H9 (cell line): Measurements from ENCODE around the gene CDH8. TPM values are rescaled to one million over a fixed set of nuclear protein-coding genes. Genes with fewer than 3 reads are reported as not detected.

Source experiments
- DNase-seq: peaks from one replicate; pipeline ENCODE4 v3.0.0-alpha.2; 2017
- H2AFZ ChIP-seq: one replicate; pipeline ENCODE4 v1.6.1; 2013; ENCODE audit warnings: mild to moderate bottlenecking, low read length, control low read depth, moderate library complexity
- H2AK5ac ChIP-seq: 2 replicates; pipeline ENCODE4 v1.6.1; 2013; ENCODE audit warnings: low read length, control low read depth, mixed read lengths; ENCODE audit not compliant: insufficient read length
- H2BK120ac ChIP-seq: one replicate; pipeline ENCODE4 v1.6.1; 2013; ENCODE audit warnings: low read depth, mild to moderate bottlenecking, low read length, control low read depth, inconsistent platforms; ENCODE audit not compliant: poor library complexity, severe bottlenecking
- H2BK12ac ChIP-seq: 2 replicates; pipeline ENCODE4 v1.6.1; 2013; ENCODE audit warnings: low read length, control low read depth, mixed read lengths, low read depth; ENCODE audit not compliant: insufficient read length
- H2BK15ac ChIP-seq: 2 replicates; pipeline ENCODE4 v1.6.1; 2013; ENCODE audit warnings: low read depth, low read length, control low read depth
- H2BK20ac ChIP-seq: one replicate; pipeline ENCODE4 v1.6.1; 2013; ENCODE audit warnings: low read depth, mild to moderate bottlenecking, low read length, control low read depth, inconsistent platforms; ENCODE audit not compliant: poor library complexity, severe bottlenecking
- H2BK5ac ChIP-seq: 2 replicates; pipeline ENCODE4 v1.6.1; 2013; ENCODE audit warnings: low read length, control low read depth, mixed read lengths; ENCODE audit not compliant: insufficient read length
- H3K14ac ChIP-seq: 2 replicates; pipeline ENCODE4 v1.6.1; 2013; ENCODE audit warnings: low read length, control low read depth; ENCODE audit not compliant: insufficient read depth
- H3K18ac ChIP-seq: 2 replicates; pipeline ENCODE4 v1.6.1; 2013; ENCODE audit warnings: low read depth, mild to moderate bottlenecking, mixed read lengths, low read length, control low read depth; ENCODE audit not compliant: insufficient read length
- H3K23ac ChIP-seq: 2 replicates; pipeline ENCODE4 v1.6.1; 2013; ENCODE audit warnings: low read length, control low read depth, mixed read lengths, low read depth; ENCODE audit not compliant: insufficient read length
- H3K23me2 ChIP-seq: 2 replicates; pipeline ENCODE4 v1.6.1; 2013; ENCODE audit warnings: low read depth, mild to moderate bottlenecking, mixed read lengths, low read length, control low read depth; ENCODE audit not compliant: insufficient read length, poor library complexity, severe bottlenecking
- H3K27ac ChIP-seq: 2 replicates; pipeline ENCODE4 v1.5.1; 2013; ENCODE audit warnings: low read length, control low read depth, mixed read lengths, low read depth; ENCODE audit not compliant: insufficient read length
- H3K27me3 ChIP-seq: 2 replicates; pipeline ENCODE4 v1.6.1; 2013; ENCODE audit warnings: low read length, control low read depth, inconsistent platforms; ENCODE audit not compliant: insufficient read depth
- H3K4ac ChIP-seq: 2 replicates; pipeline ENCODE4 v1.6.1; 2013; ENCODE audit warnings: low read depth, mild to moderate bottlenecking, control low read depth, inconsistent platforms, low read length, moderate library complexity
- H3K4me1 ChIP-seq: 2 replicates; pipeline ENCODE4 v1.6.1; 2013; ENCODE audit warnings: low read length, control low read depth, inconsistent platforms; ENCODE audit not compliant: insufficient read depth
- H3K4me2 ChIP-seq: 2 replicates; pipeline ENCODE4 v1.6.1; 2013; ENCODE audit warnings: low read length, control low read depth, mixed read lengths; ENCODE audit not compliant: insufficient read length, insufficient read depth
- H3K56ac ChIP-seq: 2 replicates; pipeline ENCODE4 v1.6.1; 2013; ENCODE audit warnings: low read depth, mild to moderate bottlenecking, mixed read lengths, low read length, control low read depth; ENCODE audit not compliant: insufficient read length
- H3K79me1 ChIP-seq: 2 replicates; pipeline ENCODE4 v1.6.1; 2013; ENCODE audit warnings: low read depth, mild to moderate bottlenecking, moderate library complexity, low read length, control low read depth, inconsistent platforms; ENCODE audit not compliant: insufficient read depth, poor library complexity, severe bottlenecking
- H3K79me2 ChIP-seq: 2 replicates; pipeline ENCODE4 v1.6.1; 2013; ENCODE audit warnings: low read length, control low read depth, inconsistent platforms; ENCODE audit not compliant: insufficient read depth
- H3K9ac ChIP-seq: 2 replicates; pipeline ENCODE4 v1.6.1; 2013; ENCODE audit warnings: low read length, control low read depth, mixed read lengths; ENCODE audit not compliant: insufficient read length; ENCODE audit errors: extremely low read depth
- H3K9me3 ChIP-seq: one replicate; pipeline ENCODE4 v1.6.1; 2013; ENCODE audit warnings: low read depth, low read length, inconsistent platforms; ENCODE audit not compliant: control insufficient read depth
- H3T11ph ChIP-seq: one replicate; pipeline ENCODE4 v1.6.1; 2013; ENCODE audit warnings: mild to moderate bottlenecking, low read length, control low read depth, inconsistent platforms
- H4K20me1 ChIP-seq: one replicate; pipeline ENCODE4 v1.6.1; 2013; ENCODE audit not compliant: control insufficient read depth, insufficient read length, insufficient read depth
- H4K5ac ChIP-seq: 2 replicates; pipeline ENCODE4 v1.6.1; 2013; ENCODE audit warnings: low read depth, mild to moderate bottlenecking, mixed read lengths, low read length, control low read depth; ENCODE audit not compliant: insufficient read length
- H4K8ac ChIP-seq: replicated peaks from 2 replicates; pipeline ENCODE4 v1.6.1; 2013; ENCODE audit warnings: low read length, control low read depth, mixed read lengths, low read depth; ENCODE audit not compliant: insufficient read length
- H4K91ac ChIP-seq: 2 replicates; pipeline ENCODE4 v1.6.1; 2013; ENCODE audit warnings: low read depth, mild to moderate bottlenecking, moderate library complexity, mixed read lengths, low read length, control low read depth; ENCODE audit not compliant: insufficient read length
- H3K27ac Mint-ChIP-seq, 3 experiments: 2 replicates in 2 of 3; 3 replicates in 1 of 3; pipeline ENCODE4 v1.8.0; 2020 to 2021; ENCODE audit warnings: mixed read lengths in 3 of 3, mild to moderate bottlenecking in 1 of 3, moderate library complexity in 1 of 3
- H3K27me3 Mint-ChIP-seq: 2 replicates; pipeline ENCODE4 v1.8.0; 2021; ENCODE audit warnings: low read depth, mild to moderate bottlenecking, moderate library complexity, mixed read lengths
- H3K36me3 Mint-ChIP-seq, 3 experiments: 2 replicates in 2 of 3; 3 replicates in 1 of 3; pipeline ENCODE4 v1.8.0; 2020 to 2021; ENCODE audit warnings: low read depth in 3 of 3, mixed read lengths in 3 of 3; ENCODE audit not compliant: insufficient read depth in 1 of 3
- H3K4me1 Mint-ChIP-seq, 2 experiments: 2 replicates each; pipeline ENCODE4 v1.8.0; 2020; ENCODE audit warnings: mixed read lengths in 2 of 2
- H3K4me3 Mint-ChIP-seq, 2 experiments: 2 replicates in 1 of 2; 3 replicates in 1 of 2; pipeline ENCODE4 v1.8.0; 2020 to 2021; ENCODE audit warnings: mild to moderate bottlenecking in 2 of 2, mixed read lengths in 2 of 2, moderate library complexity in 1 of 2
- H3K9me3 Mint-ChIP-seq, 2 experiments: 2 replicates in 1 of 2; 3 replicates in 1 of 2; pipeline ENCODE4 v1.8.0; 2020; ENCODE audit warnings: mild to moderate bottlenecking in 2 of 2, mixed read lengths in 2 of 2, moderate library complexity in 1 of 2
- WGBS: extraction: QIAGEN DNeasy Blood & Tissue Kit; methylation state at CpG from one replicate; pipeline ENCODE4 v1.1.7; 2013; ENCODE audit warnings: missing lambda C conversion rate, low lambda C conversion rate, mixed read lengths; ENCODE audit not compliant: insufficient read length; ENCODE audit errors: extremely low coverage; 5-methylcytosine and 5-hydroxymethylcytosine counted together
- total RNA-seq: library from RNA; stranded (reverse); gene quantifications from 2 replicates; pipeline ENCODE4 v1.2.1, GENCODE V29; 2021
- TF ChIP-seq, protein P1 (sequence below): fragments of 200-600 bp; sonication (generic); conservative IDR thresholded peaks from 3 replicates; pipeline ENCODE4 v1.8.0; 2021; ENCODE audit warnings: antibody characterized with exemption, mild to moderate bottlenecking

The CDH8 gene
- total RNA-seq, 1 experiment from 2014 or later: 12.0 TPM

DNA sequence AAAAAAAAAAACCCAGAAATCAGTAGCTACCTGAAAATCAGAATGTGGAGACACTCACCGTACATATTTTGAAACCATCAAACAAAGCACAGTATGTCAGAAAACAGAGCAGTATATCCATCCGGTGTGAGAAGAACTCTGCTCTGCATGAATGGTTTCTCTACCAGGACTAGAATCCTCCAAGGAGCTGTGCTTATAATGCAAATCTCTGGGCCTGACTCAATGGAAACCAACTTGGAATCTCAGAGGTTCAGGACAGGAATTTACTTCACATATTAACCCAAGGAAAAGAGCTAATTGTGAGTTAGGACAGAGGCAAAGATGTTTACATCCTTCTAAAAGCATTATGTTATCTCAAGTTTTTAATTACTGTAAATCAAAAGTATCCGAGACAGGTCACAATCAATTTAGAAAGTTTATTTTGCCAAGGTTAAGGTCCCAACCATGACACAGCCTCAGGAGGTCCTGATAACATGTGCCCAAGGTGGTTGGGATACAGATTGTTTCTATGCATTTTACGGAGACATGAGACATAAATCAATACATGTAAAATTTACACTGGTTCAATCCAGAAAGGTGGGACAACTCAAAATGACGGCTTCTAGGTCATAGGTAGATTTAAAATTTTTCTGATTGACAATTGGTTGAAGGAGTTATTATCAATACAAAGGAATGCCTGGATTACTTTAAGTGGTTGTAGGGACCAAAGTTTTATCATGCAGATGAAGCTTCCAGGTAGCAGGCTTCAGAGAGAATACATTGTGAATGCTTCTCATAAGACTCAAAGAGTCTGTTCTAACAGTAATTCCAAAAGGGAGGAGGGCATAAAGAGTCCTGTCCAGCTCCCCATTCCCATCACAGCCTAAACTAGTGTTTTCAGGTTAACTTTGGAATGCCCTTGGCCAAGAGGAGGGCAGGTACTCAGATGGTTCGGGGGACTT, 164.1 kb downstream of the CDH8 start:
- no peaks in the 10 kb centered on the region for H3K27me3 Mint-ChIP-seq
- peak overlapping the region; percentile 46 to 64; a peak in 4 of 5 replicates for H3K4me3 Mint-ChIP-seq
- Histone ChIP-seq H3K79me2 (0 out of 2 replicates have a peak, but pooled peaks cover 2% of the 10 kb centered on the region), H3K23me2 (no peaks in the 10 kb centered on the region), H3K9ac (no peak overlapping the region), H2BK20ac (no peak overlapping the region), H4K91ac (no peak overlapping the region), H3K79me1 (no peaks in the 10 kb centered on the region), H3K4me2 (peak overlapping the region; percentile 53), H3T11ph (no peak overlapping the region), H3K14ac (no peak overlapping the region), H4K5ac (no peak overlapping the region), H4K8ac (no peak overlapping the region), H3K27me3 (no peaks in the 10 kb centered on the region), H3K9me3 (no peaks in the 10 kb centered on the region), H3K56ac (no peak overlapping the region), H2BK5ac (no peak overlapping the region), H2BK12ac (no peak overlapping the region), H3K18ac (no peak overlapping the region), H3K4me1 (peaks cover 2% of the 10 kb centered on the region; the same call in 1 of the 2 replicates), H3K27ac (peak overlapping the region; percentile 86), H3K4ac (no peak overlapping the region), H2BK120ac (no peak overlapping the region), H2BK15ac (no peak overlapping the region), H4K20me1 (no peaks in the 10 kb centered on the region), H3K23ac (no peak overlapping the region), H2AK5ac (no peak overlapping the region), H2AFZ (no peak overlapping the region)
- peak overlapping the region; percentile 90 to 99 (median 94) for H3K27ac Mint-ChIP-seq
- peaks cover 0 to 8% of the 10 kb centered on the region in 2 experiments; a peak in 2 of 5 replicates for H3K9me3 Mint-ChIP-seq
- TF ChIP-seq, protein P1, sequence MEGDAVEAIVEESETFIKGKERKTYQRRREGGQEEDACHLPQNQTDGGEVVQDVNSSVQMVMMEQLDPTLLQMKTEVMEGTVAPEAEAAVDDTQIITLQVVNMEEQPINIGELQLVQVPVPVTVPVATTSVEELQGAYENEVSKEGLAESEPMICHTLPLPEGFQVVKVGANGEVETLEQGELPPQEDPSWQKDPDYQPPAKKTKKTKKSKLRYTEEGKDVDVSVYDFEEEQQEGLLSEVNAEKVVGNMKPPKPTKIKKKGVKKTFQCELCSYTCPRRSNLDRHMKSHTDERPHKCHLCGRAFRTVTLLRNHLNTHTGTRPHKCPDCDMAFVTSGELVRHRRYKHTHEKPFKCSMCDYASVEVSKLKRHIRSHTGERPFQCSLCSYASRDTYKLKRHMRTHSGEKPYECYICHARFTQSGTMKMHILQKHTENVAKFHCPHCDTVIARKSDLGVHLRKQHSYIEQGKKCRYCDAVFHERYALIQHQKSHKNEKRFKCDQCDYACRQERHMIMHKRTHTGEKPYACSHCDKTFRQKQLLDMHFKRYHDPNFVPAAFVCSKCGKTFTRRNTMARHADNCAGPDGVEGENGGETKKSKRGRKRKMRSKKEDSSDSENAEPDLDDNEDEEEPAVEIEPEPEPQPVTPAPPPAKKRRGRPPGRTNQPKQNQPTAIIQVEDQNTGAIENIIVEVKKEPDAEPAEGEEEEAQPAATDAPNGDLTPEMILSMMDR: no peak
- H3K36me3 Mint-ChIP-seq: peaks cover 0 to 2% (median 2%) of the 10 kb centered on the region in 3 experiments; a peak in 1 of 7 replicates
- peak; percentile 35 for DNase-seq
- WGBS: no CpG with 5 or more reads among the region's 6 CpGs
- H3K4me1 Mint-ChIP-seq: peaks cover 40 to 41% of the 10 kb centered on the region in 2 experiments
